Globus pallidus (tissue), 1 donor: ENCODE data around the gene MAPKAP1.

Source experiments
- DNase-seq: peaks from one replicate; pipeline ENCODE4 v3.0.0-alpha.2; 2015; ENCODE audit warnings: low spot score

The MAPKAP1 gene

GRCh38 chr9:125431741-125432271 is 275.2 kb downstream of the MAPKAP1 start:
- no peak for DNase-seq

- no peak for DNase-seq
Observed at GRCh38 chr9:125431012-125431305, 276.0 kb downstream of the MAPKAP1 start.

GRCh38 chr9:125430161-125431011 is 276.6 kb downstream of the MAPKAP1 start:
- DNase-seq = no peak

GRCh38 chr9:125429476-125430160 is 277.4 kb downstream of the MAPKAP1 start:
- no peak for DNase-seq

- DNase-seq = no peak
Observed at GRCh38 chr9:125428902-125429467, 278.0 kb downstream of the MAPKAP1 start.

- DNase-seq = no peak
Observed at GRCh38 chr9:125428060-125428901, 278.7 kb downstream of the MAPKAP1 start.

- DNase-seq = no peak
Observed at GRCh38 chr9:125427556-125427955, 279.5 kb downstream of the MAPKAP1 start.

GRCh38 chr9:125426926-125427325 is 280.1 kb downstream of the MAPKAP1 start:
- DNase-seq = no peak

- no peak for DNase-seq
Observed at GRCh38 chr9:125425901-125426515, 281.0 kb downstream of the MAPKAP1 start.

GRCh38 chr9:125425170-125425897 is 281.7 kb downstream of the MAPKAP1 start:
- no peak for DNase-seq

- DNase-seq = no peak
Observed at GRCh38 chr9:125423964-125424363, 283.0 kb downstream of the MAPKAP1 start.

GRCh38 chr9:125422853-125423252 is 284.2 kb downstream of the MAPKAP1 start:
- DNase-seq = no peak

- no peak for DNase-seq
Observed at GRCh38 chr9:125421591-125422181, 285.3 kb downstream of the MAPKAP1 start.

GRCh38 chr9:125421166-125421565 is 285.8 kb downstream of the MAPKAP1 start:
- no peak for DNase-seq

GRCh38 chr9:125418404-125418803 is 288.6 kb downstream of the MAPKAP1 start:
- no peak for DNase-seq

- DNase-seq = no peak
Observed at GRCh38 chr9:125416517-125416916, 290.5 kb downstream of the MAPKAP1 start.

- DNase-seq = no peak
Observed at GRCh38 chr9:125415583-125416460, 291.2 kb downstream of the MAPKAP1 start.

GRCh38 chr9:125413579-125413978 is 293.4 kb downstream of the MAPKAP1 start:
- DNase-seq = no peak

GRCh38 chr9:125412166-125412565 is 294.8 kb downstream of the MAPKAP1 start:
- DNase-seq = no peak
